Glomerular endothelial cell (primary cell): ENCODE measurements around the gene KRR1. TPM values are rescaled to one million over a fixed set of nuclear protein-coding genes. Genes with fewer than 3 reads are reported as not detected.
"Not testable (repeated sequence)": the region's sequence is repeated elsewhere in the genome, so short reads cannot be mapped to it uniquely, and the experiment has no call there.

ENCODE experiments used
- DNase-seq: peaks from one replicate; pipeline ENCODE4 v3.0.0-alpha.2; 2011; ENCODE audit warnings: low read depth, low spot score; ENCODE audit errors: extremely low read depth
- total RNA-seq: library from RNA; depleted of rRNA; stranded (reverse); fragments of >200 nt; gene quantifications from 2 replicates; pipeline ENCODE4 v1.2.3, GENCODE V29; 2015

KRR1 gene
- total RNA-seq, 1 donor from 2014 or later: 27.0 TPM

DNA sequence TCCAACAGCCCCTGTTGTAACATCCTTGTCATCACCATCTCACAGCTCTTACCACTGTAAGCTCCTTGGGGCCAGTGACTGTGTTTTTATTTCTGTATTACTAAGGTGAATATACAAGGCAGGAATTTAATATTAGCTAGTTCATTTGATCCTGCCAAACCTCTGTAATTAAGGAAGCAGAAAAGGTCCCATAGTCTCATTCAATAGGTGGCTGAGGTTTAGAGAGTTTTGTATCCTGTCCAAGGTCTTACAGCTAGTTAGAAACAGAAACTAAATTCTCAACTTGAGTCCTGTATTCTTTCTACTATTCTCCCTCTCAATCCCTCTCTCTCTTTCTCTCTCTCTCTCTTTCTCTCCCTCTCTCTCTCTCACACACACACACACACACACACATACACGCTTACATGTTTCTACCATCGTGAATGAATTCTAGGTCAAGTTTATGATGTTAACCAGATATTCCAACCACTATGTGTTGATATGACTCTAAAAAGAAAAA, 31.4 kb downstream of the KRR1 start:
- no peak for DNase-seq

DNA sequence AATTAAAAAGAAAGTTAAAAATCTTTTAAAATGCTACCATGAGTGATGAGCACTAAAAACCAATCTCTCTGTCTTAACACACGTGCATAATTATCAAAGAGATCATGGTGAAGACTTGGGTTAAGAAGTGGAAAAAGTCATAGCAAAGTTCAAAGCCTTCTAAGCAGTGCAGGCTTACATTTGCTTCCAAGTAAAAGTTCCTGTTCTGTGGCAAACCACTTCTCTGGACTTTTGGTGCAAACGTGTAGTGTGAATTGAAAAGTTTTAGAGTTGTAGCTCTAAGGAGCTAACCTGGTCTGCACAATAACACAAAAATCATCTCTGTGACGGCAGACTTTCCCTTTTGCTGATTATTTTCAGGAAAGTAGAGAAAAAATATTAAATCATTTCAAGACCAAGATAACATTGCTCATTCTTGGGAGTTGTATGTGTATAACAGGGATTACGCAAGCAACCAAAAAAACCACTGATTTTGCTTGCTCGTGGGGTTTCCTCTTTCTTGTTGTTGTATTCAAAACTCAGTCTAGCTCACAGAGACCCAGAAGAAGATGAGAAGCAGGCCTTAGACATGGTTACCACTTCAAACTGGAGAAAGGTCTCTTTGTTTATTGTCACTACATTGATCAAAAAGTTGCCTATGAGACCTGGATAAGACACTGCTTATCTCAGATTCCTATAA, 33.2 kb downstream of the KRR1 start:
- DNase-seq: no peak

DNA sequence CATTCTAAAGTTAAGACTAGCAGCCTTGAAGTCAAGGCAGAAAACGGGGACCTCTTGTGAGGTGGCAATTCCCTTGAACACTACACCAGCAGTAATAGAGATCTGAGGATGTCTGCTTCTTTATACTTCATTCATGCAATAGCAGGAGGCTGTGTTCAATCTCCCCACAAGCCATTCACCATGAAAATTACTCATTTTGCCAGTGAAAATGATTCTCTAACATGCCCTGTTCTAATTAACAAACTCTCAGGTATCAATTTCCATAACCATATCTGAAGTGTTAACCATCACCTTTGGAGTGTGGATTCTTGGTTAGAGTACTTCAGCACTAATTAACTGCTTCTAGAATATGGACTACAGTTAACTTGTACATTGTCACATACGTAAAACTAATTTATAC, 34.3 kb downstream of the KRR1 start:
- no peak for DNase-seq

DNA sequence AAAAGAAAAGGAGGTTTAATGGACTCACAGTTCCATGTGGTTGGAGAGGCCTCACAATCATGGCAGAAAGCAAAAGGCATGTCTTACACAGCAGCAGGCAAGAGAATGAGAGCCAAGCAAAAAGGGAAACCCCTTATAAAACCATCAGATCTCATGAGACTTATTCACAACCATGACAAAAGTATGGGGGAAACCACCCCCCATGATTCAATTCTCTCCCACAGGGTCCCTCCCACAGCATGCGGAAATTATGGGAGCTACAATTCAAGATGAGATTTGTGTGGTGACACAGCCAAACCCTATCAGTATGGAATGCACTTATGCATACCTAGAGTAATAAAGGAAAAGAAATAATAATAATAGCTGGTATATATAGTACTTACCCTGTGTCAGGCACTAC, 35.3 kb downstream of the KRR1 start:
- no peak for DNase-seq

DNA sequence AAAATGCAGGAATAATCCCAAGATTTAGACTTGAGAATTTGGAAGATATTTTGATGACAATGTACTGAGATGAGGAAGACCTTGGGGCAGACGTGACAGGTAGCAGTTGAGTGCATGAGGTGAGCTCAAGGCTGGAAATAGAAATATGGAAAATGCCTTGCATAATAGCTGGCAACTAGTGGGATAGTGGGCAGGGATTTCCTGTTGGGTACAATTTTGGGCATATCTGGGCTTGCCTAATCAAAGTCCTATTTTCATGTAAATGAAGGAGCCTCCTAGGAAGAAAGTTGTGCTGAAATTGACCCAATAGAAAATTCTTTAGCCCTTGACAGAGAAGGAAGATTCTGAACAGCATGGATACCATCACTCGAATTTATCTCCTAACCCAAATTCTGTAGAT, 37.3 kb downstream of the KRR1 start:
- DNase-seq: no peak

DNA sequence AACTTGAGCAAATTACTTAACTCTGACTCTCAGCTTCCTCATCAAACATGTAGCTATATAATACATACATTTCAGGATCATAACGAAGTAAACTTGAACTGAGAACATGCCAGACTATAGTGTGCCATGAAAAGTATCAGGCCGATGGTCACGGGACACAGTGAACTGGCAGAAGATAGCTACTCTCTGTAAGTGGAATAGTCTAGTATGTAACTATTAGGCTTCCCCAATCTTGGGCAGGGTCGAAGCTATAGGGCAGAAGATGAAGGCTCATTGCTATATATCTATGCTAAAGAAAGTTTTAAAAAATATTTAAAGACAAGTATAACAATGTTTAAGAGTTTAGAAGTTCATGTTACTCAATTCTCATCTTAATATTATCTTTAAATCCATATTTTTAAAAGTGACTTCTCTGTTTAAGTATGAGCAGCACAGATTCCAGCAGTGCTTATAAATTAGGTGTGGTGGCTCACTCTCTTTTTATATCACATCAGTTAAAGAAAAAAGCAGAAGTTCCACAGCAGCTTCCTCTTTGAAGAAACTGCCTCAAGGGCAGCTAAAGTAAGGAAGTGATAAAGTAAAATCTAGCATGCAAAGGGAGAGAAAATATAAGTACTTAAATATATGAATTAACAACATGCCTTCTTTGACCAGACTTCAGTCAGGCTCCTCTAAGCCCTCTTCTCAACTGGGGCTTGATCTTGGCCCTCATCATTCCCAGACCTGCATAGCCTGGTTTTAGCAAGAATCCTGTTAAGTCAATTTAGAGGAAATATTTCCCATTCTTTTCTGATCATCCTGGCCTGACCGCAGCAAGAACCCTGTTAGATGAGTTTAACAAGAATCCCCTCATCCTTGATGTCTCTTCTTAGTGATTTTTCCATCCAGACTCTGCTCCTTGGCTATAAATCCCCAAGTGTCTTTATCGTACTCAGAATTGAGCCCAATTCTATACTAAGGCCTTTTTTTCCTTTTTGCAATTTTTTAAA, 39.2 kb downstream of the KRR1 start:
- DNase-seq: no peak

DNA sequence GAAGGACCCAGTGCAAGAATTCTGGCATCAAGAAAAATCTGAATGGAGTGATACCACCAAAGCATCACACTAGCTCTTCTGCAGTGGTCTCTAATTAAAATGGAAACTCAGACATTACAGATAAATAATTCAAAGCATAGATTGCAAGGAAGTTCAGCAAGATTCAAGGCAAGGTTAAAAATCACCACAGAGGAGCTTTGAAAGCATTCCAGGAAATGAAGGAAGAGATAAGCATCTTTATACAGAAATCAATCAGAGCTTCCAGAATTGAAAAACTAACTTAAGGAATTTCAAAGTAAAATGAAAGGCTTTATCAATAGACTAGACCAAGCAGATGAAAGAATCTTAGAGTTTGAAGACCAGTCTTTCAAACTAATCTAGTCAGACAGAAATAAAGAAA, 51.2 kb downstream of the KRR1 start:
- DNase-seq: no peak

DNA sequence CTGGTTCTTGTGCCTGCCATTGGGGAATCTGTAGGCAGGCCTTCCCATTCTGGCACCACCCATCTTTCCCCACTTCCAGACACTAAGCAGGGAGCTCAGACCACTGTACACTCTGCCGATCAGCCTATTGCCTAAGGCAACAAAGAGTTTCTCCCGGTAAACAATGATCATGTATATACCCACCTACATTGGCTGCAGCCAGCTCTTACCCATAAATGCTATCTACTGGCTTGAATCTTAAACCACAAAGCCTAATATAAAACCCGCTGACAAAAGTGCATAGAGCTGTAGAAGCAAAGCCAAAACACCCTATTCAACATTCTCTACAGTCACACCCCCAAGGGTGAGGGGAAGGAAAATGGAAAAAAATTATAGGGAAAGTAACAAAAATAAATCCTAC, 51.7 kb downstream of the KRR1 start:
- DNase-seq: no peak

DNA sequence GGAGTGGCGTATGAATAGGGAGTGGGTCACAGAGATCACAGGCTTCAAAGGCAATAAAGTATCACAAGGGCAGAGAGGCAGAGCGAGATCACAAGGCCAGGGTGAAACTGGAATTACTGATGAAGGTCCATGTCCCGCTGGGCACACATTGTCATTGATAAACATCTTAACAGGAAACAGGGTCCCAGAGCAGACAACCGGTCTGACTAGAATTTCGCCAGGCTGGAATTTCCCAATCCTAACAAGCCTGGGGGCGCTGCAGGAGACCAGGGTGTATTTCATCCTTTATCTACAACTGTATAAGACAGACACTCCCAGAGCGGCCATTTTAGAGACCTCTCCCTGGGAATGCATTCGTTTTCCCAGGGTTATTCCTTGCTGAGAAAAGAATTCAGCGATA, 53.5 kb downstream of the KRR1 start:
- not testable (repeated sequence) for DNase-seq

DNA sequence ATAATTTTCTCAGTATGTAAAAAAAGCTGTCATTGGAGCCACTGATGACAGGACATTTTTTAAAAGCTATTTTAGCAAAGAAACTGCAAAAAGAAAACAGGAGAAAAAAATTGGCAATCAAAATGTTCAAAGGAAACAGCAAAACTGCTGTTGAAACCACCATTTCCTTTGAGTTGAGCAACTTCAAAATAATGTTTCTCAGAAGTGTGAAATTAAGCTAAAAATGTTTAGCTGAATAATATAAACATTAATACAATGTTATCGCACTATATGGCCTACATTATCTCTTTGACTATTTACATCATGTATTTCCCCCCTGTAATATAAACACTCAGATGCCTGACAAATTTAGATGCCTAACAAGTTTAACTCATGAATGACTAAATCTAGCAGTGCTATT, 54.2 kb downstream of the KRR1 start:
- no peak for DNase-seq

DNA sequence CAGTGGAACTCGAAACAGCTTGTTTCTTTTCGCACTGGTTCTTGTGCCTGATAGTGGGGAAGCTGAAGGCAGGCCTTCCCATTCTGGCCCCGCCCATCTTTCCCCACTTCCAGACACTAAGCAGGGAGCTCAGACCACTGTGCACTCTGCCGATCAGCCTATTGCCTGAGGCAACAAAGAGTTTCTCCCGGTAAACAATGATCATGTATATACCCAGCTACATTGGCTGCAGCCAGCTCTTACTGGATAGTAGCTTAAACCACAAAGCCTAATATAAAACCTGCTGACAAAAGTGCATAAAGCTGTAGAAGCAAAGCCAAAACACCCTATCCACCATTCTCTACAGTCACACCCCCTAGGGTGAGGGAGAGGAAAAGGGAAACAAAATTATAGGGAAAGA, 55.6 kb downstream of the KRR1 start:
- no peak for DNase-seq

DNA sequence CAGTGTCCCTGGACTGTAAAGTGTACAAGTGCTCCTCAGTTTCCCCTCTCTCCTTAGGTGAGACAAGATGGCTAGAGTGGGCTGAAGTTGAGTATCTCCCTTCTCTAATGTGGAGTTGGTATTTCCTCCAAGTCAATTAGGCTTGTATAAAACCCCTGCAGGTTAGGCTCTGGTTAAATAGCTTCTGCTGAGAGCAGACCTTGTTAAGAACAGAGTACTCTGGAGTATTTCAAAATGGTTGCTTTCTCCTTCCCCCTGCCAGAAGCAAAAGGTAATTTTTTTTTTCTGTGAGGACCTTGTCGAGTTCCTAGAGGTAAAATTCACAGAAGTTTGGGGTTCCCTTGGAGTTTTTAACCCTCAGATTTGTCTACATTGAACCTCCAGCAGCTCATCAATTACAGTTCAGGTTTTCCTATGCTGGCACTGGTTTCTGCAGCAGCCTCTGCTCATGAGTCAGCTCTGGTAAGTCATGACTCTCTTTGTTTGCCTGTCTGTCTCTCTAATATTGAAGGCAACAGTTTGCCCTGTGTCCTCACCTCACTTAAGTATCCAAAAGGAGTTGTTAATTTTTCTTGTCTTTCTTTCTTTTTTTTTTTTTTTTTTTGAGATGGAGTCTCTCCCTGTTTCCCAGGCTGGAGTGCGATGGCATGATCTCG, 58.6 kb downstream of the KRR1 start:
- no peak for DNase-seq

DNA sequence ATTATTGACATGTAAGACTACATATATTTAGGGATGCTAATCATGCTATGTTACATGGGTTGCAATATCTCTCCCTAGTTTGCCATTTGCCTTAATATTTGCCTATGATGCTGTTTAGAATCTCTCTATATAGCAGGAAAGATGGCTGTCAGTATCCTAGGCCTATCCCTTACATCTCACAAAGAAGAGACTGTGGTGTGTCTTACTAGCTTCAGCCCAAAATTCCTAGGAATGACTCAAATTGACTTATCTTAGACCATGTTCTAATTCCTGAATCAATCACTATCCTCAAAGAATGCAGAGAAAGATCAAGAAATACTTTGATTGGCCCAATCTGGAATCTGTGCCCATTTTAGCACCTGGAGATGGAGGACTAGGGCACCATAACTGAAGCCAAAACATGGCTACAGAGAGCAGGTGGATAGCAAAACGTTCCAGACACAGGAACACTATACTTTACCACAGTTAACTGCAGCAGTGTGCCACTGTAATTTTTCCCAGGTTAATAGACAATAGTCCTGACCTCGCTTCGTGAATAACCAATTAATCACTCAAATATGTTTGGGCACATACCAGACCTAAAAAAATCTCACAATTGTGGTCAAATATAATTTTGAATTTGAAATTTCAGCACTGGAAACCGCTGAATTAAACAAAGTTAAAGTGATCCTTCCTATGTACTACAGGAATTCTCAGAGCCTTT, 63.6 kb downstream of the KRR1 start:
- no peak for DNase-seq

DNA sequence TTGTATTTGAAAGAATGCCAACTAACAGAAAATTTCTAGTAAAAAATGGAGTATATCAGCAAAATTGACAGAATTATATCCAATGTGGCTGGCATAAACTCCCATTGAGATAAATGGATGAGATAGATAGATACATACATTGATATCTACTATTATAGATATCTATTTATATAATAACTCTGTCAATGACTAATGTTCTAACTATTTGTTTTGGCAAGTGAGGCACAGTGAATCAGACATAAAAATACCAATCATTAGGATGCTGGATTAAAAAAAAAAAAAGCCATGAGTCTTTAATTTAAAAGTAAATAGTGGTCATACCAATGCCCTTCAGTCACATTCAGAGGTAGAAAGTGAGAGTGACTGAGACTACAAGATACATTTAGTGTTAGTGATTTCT, 64.6 kb downstream of the KRR1 start:
- DNase-seq: no peak

DNA sequence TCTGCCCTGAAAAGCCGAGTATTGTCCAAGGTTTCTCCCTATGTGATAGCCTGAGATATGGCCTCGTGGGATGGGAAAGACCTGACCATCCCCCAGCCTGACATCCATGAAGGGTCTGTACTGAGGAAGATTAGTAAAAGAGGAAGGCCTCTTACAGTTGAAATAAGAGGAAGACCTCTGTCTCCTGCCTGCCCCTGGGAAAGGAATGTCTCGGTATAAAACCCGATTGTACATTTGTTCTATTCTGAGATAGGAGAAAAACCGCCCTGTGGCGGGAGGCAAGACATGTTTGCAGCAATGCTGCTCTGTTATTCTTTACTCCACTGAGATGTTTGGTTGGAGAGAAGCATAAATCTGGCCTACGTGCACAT, 66.3 kb downstream of the KRR1 start:
- not testable (repeated sequence) for DNase-seq

DNA sequence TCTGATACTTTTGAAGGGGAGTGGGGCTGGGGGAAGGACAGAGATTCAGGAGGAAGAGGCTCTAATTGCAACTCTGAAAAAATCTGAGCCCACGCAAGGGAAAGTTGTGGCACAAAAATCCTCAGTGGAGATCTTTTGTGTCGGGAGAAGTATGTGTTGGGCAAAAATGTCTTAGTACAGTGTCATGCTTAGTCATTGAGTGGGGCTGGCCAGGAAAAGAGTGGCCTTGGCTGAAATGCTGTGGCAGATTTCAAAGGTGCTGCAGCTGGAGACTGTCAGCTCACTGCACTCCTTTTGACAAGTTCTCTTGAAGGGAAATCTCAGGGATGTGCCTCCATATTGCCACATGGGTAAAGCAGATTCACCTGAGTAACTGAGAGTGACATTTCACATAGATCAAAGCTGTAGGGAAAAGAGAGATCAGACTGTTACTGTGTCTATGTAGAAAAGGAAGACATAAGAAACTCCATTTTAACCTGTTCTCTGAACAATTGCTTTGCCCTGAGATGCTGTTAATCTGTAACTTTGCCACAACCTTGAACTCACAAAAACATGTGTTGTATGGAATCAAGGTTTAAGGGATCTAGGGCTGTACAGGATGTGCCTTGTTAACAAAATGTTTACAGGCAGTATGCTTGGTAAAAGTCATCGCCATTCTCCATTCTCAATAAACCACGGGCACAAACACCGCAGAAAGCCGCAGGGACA, 66.8 kb downstream of the KRR1 start:
- DNase-seq: no peak

DNA sequence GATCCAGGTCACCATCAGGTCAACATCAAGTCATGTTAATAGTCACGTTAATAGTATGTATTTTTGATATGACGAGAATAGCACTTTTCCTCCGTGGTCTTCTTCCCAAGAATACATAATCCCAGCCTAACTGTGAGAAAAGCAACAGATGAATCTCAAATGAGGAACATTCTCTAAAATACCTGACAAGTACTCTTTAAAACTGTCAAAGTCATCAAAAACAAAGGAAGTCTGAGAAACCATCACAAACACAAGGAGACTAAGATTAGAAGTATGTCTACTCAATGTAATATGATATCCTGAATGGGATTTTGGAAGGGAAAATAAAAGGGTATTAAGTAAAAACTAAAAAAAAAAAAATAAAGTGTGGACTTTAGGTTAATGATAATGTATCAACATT, 67.7 kb downstream of the KRR1 start:
- DNase-seq: no peak

DNA sequence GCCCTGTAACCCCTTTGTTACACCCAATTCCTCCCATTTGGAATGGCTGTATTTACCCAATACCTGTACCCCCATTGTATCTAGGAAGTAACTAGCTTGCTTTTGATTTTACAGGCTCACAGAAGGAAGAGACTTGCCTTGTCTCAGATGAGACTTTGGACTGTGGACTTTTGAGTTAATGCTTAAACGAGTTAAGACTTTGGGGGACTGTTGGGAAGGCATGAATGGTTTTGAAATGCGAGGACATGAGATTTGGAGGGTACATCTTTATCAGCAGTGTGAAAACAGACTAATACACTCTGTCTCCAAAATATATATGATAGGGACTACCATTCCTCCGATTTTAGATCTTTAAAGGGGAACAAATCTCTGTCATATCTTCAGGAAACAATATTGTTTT, 69.0 kb downstream of the KRR1 start:
- not testable (repeated sequence) for DNase-seq

DNA sequence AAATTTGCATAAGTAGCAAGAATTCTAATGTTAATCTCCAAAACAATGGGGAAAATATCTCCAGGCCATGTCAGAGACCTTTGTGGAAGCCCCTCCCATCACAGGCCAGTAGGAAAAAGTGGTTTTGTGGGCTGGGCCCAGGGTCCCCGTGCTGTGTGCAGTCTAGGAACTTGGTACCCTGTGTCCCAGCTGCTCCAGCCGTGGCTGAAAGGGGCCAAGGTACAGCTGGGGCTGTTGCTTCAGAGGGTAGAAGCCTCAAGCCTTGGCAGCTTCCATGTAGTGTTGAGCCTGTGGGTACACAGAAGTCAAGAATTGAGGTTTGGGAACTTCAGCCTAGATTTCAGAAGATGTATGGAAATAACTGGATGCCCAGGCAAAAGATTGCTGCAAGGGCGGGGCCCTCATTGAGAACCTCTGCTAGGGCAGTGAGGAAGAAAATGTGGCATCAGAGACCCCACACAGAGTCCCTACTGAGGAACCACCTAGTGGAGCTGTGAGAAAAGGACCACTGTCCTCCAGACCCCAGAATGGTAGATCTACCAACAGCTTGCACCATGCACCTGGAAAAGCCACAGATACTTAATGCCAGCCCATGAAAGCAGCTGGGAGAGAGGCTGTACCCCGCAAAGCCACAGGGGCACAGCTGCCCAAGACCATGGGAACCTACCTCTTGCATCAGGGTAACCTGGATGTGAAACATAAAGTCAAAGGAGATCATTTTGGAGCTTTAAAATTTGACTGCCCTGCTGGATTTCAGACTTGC, 69.5 kb downstream of the KRR1 start:
- DNase-seq: not testable (repeated sequence)
